Esophagus muscularis mucosa (tissue), 4 donors: ENCODE results near the gene LMO7.

Source experiments
- EP300 ChIP-seq: sonication (generic); formaldehyde crosslinking; IDR thresholded peaks from one replicate; pipeline ENCODE4 v1.6.1; 2017; ENCODE audit warnings: antibody characterized with exemption
- POLR2A ChIP-seq: fragments of 450-650 bp; IDR thresholded peaks from one replicate; pipeline ENCODE4 v1.6.1; 2017; ENCODE audit warnings: antibody characterized with exemption, moderate library complexity, mild to moderate bottlenecking, low read depth
- POLR2AphosphoS5 ChIP-seq, 2 donors: sonication (generic); formaldehyde crosslinking; IDR thresholded peaks; one replicate each; pipeline ENCODE4 v1.6.1; 2017; ENCODE audit warnings: antibody characterized with exemption in 2 of 2
- TF ChIP-seq, protein P1 (sequence below), 3 experiments: fragments of 200-600 bp in 2 of 3; fragments of 450-650 bp in 1 of 3; sonication (generic) in 2 of 3; IDR thresholded peaks; one replicate each; pipeline ENCODE4 v1.5.1; 2017 to 2019; ENCODE audit warnings: antibody characterized with exemption in 3 of 3, mild to moderate bottlenecking in 2 of 3, moderate library complexity in 1 of 3

- TF ChIP-seq POLR2AphosphoS5 (IDR thresholded peaks at IDR 0.05) (no peak), POLR2A (no peak), EP300 (no peak)
- TF ChIP-seq, protein P1, sequence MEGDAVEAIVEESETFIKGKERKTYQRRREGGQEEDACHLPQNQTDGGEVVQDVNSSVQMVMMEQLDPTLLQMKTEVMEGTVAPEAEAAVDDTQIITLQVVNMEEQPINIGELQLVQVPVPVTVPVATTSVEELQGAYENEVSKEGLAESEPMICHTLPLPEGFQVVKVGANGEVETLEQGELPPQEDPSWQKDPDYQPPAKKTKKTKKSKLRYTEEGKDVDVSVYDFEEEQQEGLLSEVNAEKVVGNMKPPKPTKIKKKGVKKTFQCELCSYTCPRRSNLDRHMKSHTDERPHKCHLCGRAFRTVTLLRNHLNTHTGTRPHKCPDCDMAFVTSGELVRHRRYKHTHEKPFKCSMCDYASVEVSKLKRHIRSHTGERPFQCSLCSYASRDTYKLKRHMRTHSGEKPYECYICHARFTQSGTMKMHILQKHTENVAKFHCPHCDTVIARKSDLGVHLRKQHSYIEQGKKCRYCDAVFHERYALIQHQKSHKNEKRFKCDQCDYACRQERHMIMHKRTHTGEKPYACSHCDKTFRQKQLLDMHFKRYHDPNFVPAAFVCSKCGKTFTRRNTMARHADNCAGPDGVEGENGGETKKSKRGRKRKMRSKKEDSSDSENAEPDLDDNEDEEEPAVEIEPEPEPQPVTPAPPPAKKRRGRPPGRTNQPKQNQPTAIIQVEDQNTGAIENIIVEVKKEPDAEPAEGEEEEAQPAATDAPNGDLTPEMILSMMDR (IDR thresholded peaks at IDR 0.05) = no peak
Observed at GRCh38 chr13:75902166-75903104, 266.3 kb downstream of the LMO7 start.
